Osteocyte (in vitro differentiated cells): Measurements from ENCODE around the gene A1CF. TPM values are rescaled to one million over a fixed set of nuclear protein-coding genes. Genes with fewer than 3 reads are reported as not detected.

Source experiments
- DNase-seq: peaks from one replicate; pipeline ENCODE4 v3.0.0; 2021; ENCODE audit warnings: mixed read lengths; ENCODE audit not compliant: unreplicated experiment; ENCODE audit errors: extremely low spot score
- H3K27ac Mint-ChIP-seq: one replicate; pipeline ENCODE4 v1.8.0; 2021; ENCODE audit warnings: mild to moderate bottlenecking, mixed read lengths; ENCODE audit not compliant: unreplicated experiment
- H3K27me3 Mint-ChIP-seq: one replicate; pipeline ENCODE4 v1.8.0; 2021; ENCODE audit warnings: mixed read lengths; ENCODE audit not compliant: unreplicated experiment
- H3K36me3 Mint-ChIP-seq: one replicate; pipeline ENCODE4 v1.8.0; 2021; ENCODE audit warnings: mixed read lengths; ENCODE audit not compliant: unreplicated experiment
- H3K4me1 Mint-ChIP-seq: one replicate; pipeline ENCODE4 v1.8.0; 2021; ENCODE audit warnings: mixed read lengths; ENCODE audit not compliant: unreplicated experiment
- H3K4me3 Mint-ChIP-seq: one replicate; pipeline ENCODE4 v1.8.0; 2021; ENCODE audit warnings: mild to moderate bottlenecking, moderate library complexity, mixed read lengths; ENCODE audit not compliant: unreplicated experiment
- H3K9me3 Mint-ChIP-seq: one replicate; pipeline ENCODE4 v1.8.0; 2021; ENCODE audit warnings: mixed read lengths; ENCODE audit not compliant: unreplicated experiment
- total RNA-seq: library from RNA; stranded (reverse); gene quantifications from 2 replicates; pipeline ENCODE4 v1.2.1, GENCODE V29; 2021
- TF ChIP-seq, protein P1 (sequence below): fragments of 200-600 bp; sonication (generic); IDR thresholded peaks from 2 replicates; pipeline ENCODE4 v1.5.0; 2021; ENCODE audit warnings: antibody characterized with exemption, mild to moderate bottlenecking, moderate library complexity

The A1CF gene
- total RNA-seq, 1 donor from 2014 or later = not detected

DNA sequence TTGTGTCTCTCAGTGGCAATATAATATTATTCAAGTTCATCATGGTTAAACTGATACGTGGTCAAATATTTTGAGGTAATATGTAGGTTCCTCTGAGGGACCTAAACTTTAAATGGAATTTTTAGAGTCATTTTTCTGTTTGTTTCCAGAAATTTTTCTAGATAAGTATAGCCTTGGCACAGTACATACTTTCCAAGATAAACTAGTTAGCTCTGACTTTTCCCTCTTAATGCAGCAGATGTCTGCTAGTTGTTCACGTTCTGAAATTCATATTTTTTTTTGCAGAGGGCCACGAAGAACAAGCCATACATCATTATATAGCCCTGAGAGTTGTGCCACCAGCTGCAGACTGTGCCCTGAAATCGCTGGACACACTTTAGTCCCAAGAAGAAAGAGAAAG is 61.6 kb downstream of the A1CF start:
- Mint-ChIP-seq H3K27ac (no peak overlapping the region), H3K4me1 (no peaks in the 10 kb centered on the region), H3K4me3 (no peak overlapping the region), H3K9me3 (no peaks in the 10 kb centered on the region), H3K36me3 (no peaks in the 10 kb centered on the region), H3K27me3 (peaks cover 64% of the 10 kb centered on the region)
- DNase-seq = no peak
- TF ChIP-seq, protein P1, sequence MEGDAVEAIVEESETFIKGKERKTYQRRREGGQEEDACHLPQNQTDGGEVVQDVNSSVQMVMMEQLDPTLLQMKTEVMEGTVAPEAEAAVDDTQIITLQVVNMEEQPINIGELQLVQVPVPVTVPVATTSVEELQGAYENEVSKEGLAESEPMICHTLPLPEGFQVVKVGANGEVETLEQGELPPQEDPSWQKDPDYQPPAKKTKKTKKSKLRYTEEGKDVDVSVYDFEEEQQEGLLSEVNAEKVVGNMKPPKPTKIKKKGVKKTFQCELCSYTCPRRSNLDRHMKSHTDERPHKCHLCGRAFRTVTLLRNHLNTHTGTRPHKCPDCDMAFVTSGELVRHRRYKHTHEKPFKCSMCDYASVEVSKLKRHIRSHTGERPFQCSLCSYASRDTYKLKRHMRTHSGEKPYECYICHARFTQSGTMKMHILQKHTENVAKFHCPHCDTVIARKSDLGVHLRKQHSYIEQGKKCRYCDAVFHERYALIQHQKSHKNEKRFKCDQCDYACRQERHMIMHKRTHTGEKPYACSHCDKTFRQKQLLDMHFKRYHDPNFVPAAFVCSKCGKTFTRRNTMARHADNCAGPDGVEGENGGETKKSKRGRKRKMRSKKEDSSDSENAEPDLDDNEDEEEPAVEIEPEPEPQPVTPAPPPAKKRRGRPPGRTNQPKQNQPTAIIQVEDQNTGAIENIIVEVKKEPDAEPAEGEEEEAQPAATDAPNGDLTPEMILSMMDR = no peak

- TF ChIP-seq, protein P1 = no peak
- Mint-ChIP-seq H3K4me3 (no peak overlapping the region), H3K27me3 (peaks cover 38% of the 10 kb centered on the region), H3K27ac (no peak overlapping the region), H3K36me3 (no peaks in the 10 kb centered on the region), H3K4me1 (no peaks in the 10 kb centered on the region), H3K9me3 (no peaks in the 10 kb centered on the region)
- no peak for DNase-seq
These were observed 75.8 kb downstream of the A1CF start for GRCh38 chr10:50809596-50809995.

- no peak overlapping the region for H3K4me3 Mint-ChIP-seq
- TF ChIP-seq, protein P1 = no peak
- peaks cover 30% of the 10 kb centered on the region for H3K27me3 Mint-ChIP-seq
- no peak for DNase-seq
- H3K9me3 Mint-ChIP-seq = no peaks in the 10 kb centered on the region
- H3K27ac Mint-ChIP-seq = no peak overlapping the region
- no peaks in the 10 kb centered on the region for H3K4me1 Mint-ChIP-seq
- no peaks in the 10 kb centered on the region for H3K36me3 Mint-ChIP-seq
These were observed 77.3 kb downstream of the A1CF start for GRCh38 chr10:50807851-50808776.

DNA sequence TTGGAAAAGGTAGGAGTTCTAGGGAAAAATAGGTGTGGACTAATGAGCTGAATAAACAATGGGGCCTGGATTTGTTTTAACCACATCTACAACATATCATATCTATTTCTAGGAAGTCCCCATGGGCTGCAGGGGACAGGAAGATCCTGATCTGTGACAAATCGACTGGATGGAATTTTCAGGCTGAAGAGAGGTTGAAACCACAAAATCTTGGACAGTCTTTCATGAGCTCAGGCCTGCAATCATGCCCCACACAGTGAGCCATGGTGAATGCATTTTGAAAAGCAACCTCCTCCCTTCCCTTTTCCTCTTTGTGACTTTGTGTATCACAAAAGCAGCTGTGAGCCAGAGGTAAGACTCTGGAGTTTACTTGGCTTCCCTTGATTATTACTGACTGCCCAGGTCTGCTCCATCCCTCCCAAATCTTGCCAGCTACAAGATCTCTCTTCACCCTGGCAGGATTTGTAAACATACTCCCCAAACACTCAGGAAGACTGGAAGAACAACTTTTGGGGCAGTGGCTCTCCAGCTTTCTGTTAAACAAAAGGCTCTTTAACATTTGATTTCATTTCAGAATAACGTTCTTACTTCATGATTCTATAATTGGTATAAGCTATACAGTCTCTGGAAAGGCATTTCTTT is 79.3 kb downstream of the A1CF start:
- no peaks in the 10 kb centered on the region for H3K9me3 Mint-ChIP-seq
- H3K36me3 Mint-ChIP-seq = no peaks in the 10 kb centered on the region
- no peak overlapping the region for H3K27ac Mint-ChIP-seq
- TF ChIP-seq, protein P1 = no peak
- H3K4me1 Mint-ChIP-seq = no peaks in the 10 kb centered on the region
- no peak overlapping the region for H3K4me3 Mint-ChIP-seq
- H3K27me3 Mint-ChIP-seq = peaks cover 30% of the 10 kb centered on the region
- no peak for DNase-seq

DNA sequence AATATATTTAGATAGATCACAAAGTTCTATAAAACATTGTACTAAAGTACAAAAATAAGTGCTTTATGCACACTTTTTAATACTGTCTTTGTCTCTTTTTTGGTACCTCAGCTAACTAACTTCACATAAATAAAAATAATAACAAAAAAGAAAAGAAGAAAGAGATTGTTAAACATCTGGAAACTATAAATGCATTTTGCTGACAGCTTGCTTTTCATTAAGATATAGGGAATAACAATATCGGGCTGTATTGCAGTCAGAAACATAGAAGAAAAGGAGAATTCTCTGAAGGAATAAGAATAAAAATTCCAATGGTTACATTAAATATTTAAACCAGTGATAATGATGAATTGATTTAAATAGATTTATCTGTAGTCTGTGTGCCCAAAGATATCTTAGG is 85.8 kb downstream of the A1CF start:
- H3K4me3 Mint-ChIP-seq = no peak overlapping the region
- H3K27me3 Mint-ChIP-seq = peaks cover 37% of the 10 kb centered on the region
- DNase-seq = no peak

More for the DNA sequence above, 85.8 kb downstream of the A1CF start:
- Mint-ChIP-seq H3K9me3 (no peaks in the 10 kb centered on the region), H3K36me3 (no peaks in the 10 kb centered on the region), H3K4me1 (no peaks in the 10 kb centered on the region), H3K27ac (no peak overlapping the region)
- TF ChIP-seq, protein P1 = no peak
